Measurements from ENCODE around the gene MGLL. TPM values are rescaled to one million over a fixed set of nuclear protein-coding genes. Genes with fewer than 3 reads are reported as not detected.

Gene MGLL
- total RNA-seq, 1 experiment from 2014 or later, result 6.8 TPM

DNA sequence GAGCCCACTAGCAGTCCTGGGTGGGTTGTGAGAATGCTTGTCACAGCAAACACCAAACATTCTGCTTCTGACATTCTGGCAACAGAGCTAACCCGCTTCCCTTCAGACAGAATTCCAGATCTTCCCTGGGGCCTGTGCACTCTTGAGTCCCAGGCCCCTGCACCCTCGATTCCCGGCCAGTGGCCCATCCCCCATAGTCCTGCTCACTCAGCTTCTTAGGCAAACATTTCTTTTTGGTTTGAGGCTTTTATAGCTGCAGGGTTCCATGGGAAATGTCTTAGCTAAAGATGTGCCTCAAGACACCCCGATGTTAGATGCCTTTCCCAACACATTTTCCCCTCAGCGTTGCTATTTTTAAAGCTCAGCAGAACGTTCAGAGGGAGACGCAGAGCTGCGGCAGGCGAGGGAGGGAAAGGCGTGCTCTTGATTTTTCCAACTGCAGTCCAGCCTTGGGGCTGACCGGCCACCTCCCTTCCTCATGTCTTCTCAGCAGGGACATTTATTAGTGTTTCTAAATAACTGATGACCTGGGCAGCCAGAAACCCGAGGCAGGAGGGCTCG, 114.4 kb downstream of the MGLL start:
- H3K4me2 ChIP-seq (ENCODE audit: low read length), result no peak overlapping the region
- H3K27ac ChIP-seq (ENCODE audit: low read depth, low read length), result no peak overlapping the region
- TF ChIP-seq EZH2phosphoT487 (IDR thresholded peaks at IDR 0.05; ENCODE audit: borderline replicate concordance) (no peak), ZFX (IDR thresholded peaks at IDR 0.05) (no peak), SIN3A (IDR thresholded peaks at IDR 0.05; ENCODE audit: low read depth) (no peak)
- TF ChIP-seq, protein P1, sequence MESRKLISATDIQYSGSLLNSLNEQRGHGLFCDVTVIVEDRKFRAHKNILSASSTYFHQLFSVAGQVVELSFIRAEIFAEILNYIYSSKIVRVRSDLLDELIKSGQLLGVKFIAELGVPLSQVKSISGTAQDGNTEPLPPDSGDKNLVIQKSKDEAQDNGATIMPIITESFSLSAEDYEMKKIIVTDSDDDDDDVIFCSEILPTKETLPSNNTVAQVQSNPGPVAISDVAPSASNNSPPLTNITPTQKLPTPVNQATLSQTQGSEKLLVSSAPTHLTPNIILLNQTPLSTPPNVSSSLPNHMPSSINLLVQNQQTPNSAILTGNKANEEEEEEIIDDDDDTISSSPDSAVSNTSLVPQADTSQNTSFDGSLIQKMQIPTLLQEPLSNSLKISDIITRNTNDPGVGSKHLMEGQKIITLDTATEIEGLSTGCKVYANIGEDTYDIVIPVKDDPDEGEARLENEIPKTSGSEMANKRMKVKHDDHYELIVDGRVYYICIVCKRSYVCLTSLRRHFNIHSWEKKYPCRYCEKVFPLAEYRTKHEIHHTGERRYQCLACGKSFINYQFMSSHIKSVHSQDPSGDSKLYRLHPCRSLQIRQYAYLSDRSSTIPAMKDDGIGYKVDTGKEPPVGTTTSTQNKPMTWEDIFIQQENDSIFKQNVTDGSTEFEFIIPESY (IDR thresholded peaks at IDR 0.05; ENCODE audit: extremely low read depth, insufficient replicate concordance, low read length), result no peak
- H3K9me3 ChIP-seq (ENCODE audit: control insufficient read depth in 1 of 2, insufficient read depth in 1 of 2, low read depth in 1 of 2, low read length in 2 of 2), result 0 out of 4 replicates have a peak, but pooled peaks cover 0 to 5% of the 10 kb centered on the region in 2 experiments
- BruUV-seq (replicated peaks), result no TSS peak
- peaks cover 0 to 8% of the 10 kb centered on the region in 2 experiments; a peak in 1 of 4 replicates for H3K4me1 ChIP-seq (ENCODE audit: control insufficient read depth in 1 of 2, insufficient read depth in 2 of 2, low read length in 2 of 2)
- POLR2A ChIA-PET, result no interaction called here
- no peak for ATAC-seq
- RAD21 ChIA-PET (ENCODE audit: low non-redundant PET in 1 of 2, low total read pairs in 2 of 2, uncharacterized antibody in 2 of 2, unreplicated experiment in 2 of 2), result no interaction called here
- intact Hi-C loops (cut with micrococcal nuclease), result no loop called here
- no peak overlapping the region for H2AFZ ChIP-seq (ENCODE audit: low read depth, low read length, poor library complexity, severe bottlenecking)
- DNase-seq (ENCODE audit: low read depth, low spot score), result no peak
- CTCF ChIA-PET, result no interaction called here
- H3K79me2 ChIP-seq (ENCODE audit: insufficient read depth, low read length), result no peaks in the 10 kb centered on the region
- H3K9ac ChIP-seq (ENCODE audit: low read length), result no peak overlapping the region
- no peaks in the 10 kb centered on the region for H3K27me3 ChIP-seq (ENCODE audit: insufficient read depth, low read length)
- no peak overlapping the region for H3K4me3 ChIP-seq (replicated peaks in 1 of 2; ENCODE audit: low read depth in 1 of 2, low read length in 2 of 2)
- no peaks in the 10 kb centered on the region for H3K36me3 ChIP-seq (ENCODE audit: control insufficient read depth in 1 of 2, insufficient read depth in 2 of 2, low read length in 2 of 2)
- no peaks in the 10 kb centered on the region for H4K20me1 ChIP-seq (ENCODE audit: insufficient read depth)
- no peaks in the 10 kb centered on the region for H3K9me2 ChIP-seq (ENCODE audit: insufficient read depth)

DNA sequence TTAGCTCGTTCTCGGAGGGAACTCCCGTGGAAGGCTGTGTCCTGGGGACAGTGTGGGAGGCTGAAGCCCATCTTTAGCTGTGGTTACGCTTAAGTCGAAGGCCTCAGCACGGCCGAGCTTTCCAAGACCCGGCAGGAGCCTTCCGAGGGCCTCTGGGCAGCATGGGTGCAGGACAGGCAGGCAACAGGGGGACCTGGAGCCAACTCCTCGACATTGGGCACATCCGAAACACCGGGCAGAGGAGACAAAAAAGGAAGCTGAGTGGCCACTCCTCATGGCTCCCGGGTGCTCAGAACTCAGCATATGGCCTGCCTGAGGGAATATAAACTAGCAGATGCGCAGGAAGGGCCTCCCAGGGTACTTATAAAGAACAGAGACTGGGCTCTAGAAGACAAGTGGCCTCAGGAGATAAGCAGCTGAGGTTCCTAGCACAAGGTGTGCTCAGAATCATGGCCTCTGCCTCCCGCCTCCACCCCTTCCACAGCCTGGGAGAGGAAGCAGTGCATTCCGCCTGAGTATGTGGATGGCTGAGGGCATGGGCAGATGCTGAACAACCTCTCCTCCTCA, 115.4 kb downstream of the MGLL start:
- no peaks in the 10 kb centered on the region for H3K9me2 ChIP-seq (ENCODE audit: insufficient read depth)
- CTCF ChIA-PET, result interaction anchor here (1.0 kb wide), 1 partner anchor 11 kb away, joined by 4 read pairs; no protein-coding TSS in a partner anchor
- 0 out of 4 replicates have a peak, but pooled peaks cover 0 to 5% of the 10 kb centered on the region in 2 experiments for H3K9me3 ChIP-seq (ENCODE audit: control insufficient read depth in 1 of 2, insufficient read depth in 1 of 2, low read depth in 1 of 2, low read length in 2 of 2)
- RAD21 ChIA-PET (ENCODE audit: low non-redundant PET in 1 of 2, low total read pairs in 2 of 2, uncharacterized antibody in 2 of 2, unreplicated experiment in 2 of 2), result no interaction called here
- H3K4me1 ChIP-seq (ENCODE audit: control insufficient read depth in 1 of 2, insufficient read depth in 2 of 2, low read length in 2 of 2), result peaks cover 0 to 8% of the 10 kb centered on the region in 2 experiments; a peak in 1 of 4 replicates
- DNase-seq (ENCODE audit: low read depth, low spot score) (no peak), ATAC-seq (no peak)
- no TSS peak for BruUV-seq (replicated peaks)
- H3K4me2 ChIP-seq (ENCODE audit: low read length), result no peak overlapping the region
- POLR2A ChIA-PET, result interaction anchor here (1.4 kb wide), 1 partner anchor 10 kb away, joined by 4 read pairs; no protein-coding TSS in a partner anchor
- H2AFZ ChIP-seq (ENCODE audit: low read depth, low read length, poor library complexity, severe bottlenecking), result no peak overlapping the region
- intact Hi-C loops (cut with micrococcal nuclease), result no loop called here
- no peaks in the 10 kb centered on the region for H4K20me1 ChIP-seq (ENCODE audit: insufficient read depth)
- H3K36me3 ChIP-seq (ENCODE audit: control insufficient read depth in 1 of 2, insufficient read depth in 2 of 2, low read length in 2 of 2), result no peaks in the 10 kb centered on the region
- no peak overlapping the region for H3K27ac ChIP-seq (ENCODE audit: low read depth, low read length)
- no peaks in the 10 kb centered on the region for H3K27me3 ChIP-seq (ENCODE audit: insufficient read depth, low read length)
- no peak overlapping the region for H3K4me3 ChIP-seq (replicated peaks in 1 of 2; ENCODE audit: low read depth in 1 of 2, low read length in 2 of 2)
- H3K79me2 ChIP-seq (ENCODE audit: insufficient read depth, low read length), result no peaks in the 10 kb centered on the region
- no peak overlapping the region for H3K9ac ChIP-seq (ENCODE audit: low read length)
- no peak for TF ChIP-seq YY1 (IDR thresholded peaks at IDR 0.05; ENCODE audit: extremely low read depth, insufficient replicate concordance, low read depth, low read length)
- TF ChIP-seq, protein P2, sequence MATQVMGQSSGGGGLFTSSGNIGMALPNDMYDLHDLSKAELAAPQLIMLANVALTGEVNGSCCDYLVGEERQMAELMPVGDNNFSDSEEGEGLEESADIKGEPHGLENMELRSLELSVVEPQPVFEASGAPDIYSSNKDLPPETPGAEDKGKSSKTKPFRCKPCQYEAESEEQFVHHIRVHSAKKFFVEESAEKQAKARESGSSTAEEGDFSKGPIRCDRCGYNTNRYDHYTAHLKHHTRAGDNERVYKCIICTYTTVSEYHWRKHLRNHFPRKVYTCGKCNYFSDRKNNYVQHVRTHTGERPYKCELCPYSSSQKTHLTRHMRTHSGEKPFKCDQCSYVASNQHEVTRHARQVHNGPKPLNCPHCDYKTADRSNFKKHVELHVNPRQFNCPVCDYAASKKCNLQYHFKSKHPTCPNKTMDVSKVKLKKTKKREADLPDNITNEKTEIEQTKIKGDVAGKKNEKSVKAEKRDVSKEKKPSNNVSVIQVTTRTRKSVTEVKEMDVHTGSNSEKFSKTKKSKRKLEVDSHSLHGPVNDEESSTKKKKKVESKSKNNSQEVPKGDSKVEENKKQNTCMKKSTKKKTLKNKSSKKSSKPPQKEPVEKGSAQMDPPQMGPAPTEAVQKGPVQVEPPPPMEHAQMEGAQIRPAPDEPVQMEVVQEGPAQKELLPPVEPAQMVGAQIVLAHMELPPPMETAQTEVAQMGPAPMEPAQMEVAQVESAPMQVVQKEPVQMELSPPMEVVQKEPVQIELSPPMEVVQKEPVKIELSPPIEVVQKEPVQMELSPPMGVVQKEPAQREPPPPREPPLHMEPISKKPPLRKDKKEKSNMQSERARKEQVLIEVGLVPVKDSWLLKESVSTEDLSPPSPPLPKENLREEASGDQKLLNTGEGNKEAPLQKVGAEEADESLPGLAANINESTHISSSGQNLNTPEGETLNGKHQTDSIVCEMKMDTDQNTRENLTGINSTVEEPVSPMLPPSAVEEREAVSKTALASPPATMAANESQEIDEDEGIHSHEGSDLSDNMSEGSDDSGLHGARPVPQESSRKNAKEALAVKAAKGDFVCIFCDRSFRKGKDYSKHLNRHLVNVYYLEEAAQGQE (IDR thresholded peaks at IDR 0.05; ENCODE audit: low read depth), result no peak
- no peak for TF ChIP-seq SRF (IDR thresholded peaks at IDR 0.05; ENCODE audit: low read depth)
- TF ChIP-seq ZFX (IDR thresholded peaks at IDR 0.05), result no peak
- no peak for TF ChIP-seq EZH2 (IDR thresholded peaks at IDR 0.05)
- no peak for TF ChIP-seq POLR2AphosphoS5 (IDR thresholded peaks at IDR 0.05; ENCODE audit: low read depth, low read length)
- TF ChIP-seq, protein P1 (IDR thresholded peaks at IDR 0.05; ENCODE audit: extremely low read depth, insufficient replicate concordance, low read length), result no peak
- TF ChIP-seq RAD21 (IDR thresholded peaks at IDR 0.05; ENCODE audit: low read depth), result no peak
